ENCODE measurements around the gene CAB39.

DNA sequence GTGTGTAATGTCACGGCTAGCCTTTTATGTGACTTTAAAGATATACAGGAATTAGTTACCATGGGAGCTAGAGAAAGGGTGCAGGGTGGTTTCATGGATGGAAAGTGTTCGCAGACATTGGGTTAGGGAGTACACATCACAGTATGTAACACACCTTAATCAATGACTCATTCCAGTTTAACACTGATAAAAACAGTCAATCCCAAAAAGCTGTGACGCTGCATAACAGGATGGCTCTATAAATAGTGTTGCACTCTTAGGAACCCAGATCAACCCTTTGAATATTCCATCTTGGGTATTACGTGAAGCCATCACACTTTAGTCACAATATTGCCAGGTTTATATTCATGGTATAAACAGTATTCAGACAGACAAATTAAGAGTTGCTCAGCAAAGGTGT, 33.6 kb downstream of the CAB39 start:
- TF ChIP-seq, protein P1, sequence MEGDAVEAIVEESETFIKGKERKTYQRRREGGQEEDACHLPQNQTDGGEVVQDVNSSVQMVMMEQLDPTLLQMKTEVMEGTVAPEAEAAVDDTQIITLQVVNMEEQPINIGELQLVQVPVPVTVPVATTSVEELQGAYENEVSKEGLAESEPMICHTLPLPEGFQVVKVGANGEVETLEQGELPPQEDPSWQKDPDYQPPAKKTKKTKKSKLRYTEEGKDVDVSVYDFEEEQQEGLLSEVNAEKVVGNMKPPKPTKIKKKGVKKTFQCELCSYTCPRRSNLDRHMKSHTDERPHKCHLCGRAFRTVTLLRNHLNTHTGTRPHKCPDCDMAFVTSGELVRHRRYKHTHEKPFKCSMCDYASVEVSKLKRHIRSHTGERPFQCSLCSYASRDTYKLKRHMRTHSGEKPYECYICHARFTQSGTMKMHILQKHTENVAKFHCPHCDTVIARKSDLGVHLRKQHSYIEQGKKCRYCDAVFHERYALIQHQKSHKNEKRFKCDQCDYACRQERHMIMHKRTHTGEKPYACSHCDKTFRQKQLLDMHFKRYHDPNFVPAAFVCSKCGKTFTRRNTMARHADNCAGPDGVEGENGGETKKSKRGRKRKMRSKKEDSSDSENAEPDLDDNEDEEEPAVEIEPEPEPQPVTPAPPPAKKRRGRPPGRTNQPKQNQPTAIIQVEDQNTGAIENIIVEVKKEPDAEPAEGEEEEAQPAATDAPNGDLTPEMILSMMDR (conservative IDR thresholded peaks at IDR 0.05 in 1 of 2, IDR thresholded peaks at IDR 0.05 in 1 of 2; ENCODE audit: extremely low read depth in 1 of 2, insufficient read depth in 1 of 2, low read depth in 1 of 2, low read length in 2 of 2): no peak
- TF ChIP-seq EZH2 (IDR thresholded peaks at IDR 0.05; ENCODE audit: borderline replicate concordance, low read length): no peak
